ENCODE results near the gene MAST4. TPM values are rescaled to one million over a fixed set of nuclear protein-coding genes. Genes with fewer than 3 reads are reported as not detected.

The MAST4 gene
- total RNA-seq, 4 donors from 2014 or later: 8.2 to 203 (median 35.5) TPM

DNA sequence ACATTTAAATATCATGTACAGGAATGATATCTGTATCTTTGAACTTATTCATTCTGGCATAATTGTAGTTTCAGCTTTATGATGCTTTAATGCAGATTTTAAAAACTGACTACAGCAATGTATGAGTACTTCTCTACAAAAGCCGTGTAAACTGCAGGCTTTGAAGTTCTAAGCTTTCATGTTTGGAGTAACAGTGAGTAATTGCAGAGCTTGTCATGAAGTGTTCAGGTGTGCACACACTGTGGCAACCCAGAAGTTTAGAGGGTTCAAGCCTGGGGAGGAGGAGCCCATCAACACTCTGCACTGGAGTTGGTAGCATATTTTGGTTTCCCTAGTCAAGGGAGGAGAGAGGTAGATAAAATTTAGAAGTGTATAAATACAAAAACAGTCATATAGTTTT is 469.5 kb downstream of the MAST4 start:
- DNase-seq: no peak
- Histone ChIP-seq H3K4me1 (no peaks in the 10 kb centered on the region), H3K36me3 (no peaks in the 10 kb centered on the region), H3K27me3 (no peaks in the 10 kb centered on the region), H3K9me3 (no peaks in the 10 kb centered on the region), H3K27ac (no peak overlapping the region), H3K4me3 (no peak overlapping the region)
- intact Hi-C loops (cut with DNase I; ENCODE audit: low total_unique reads): no loop called here
- TF ChIP-seq, protein P1, sequence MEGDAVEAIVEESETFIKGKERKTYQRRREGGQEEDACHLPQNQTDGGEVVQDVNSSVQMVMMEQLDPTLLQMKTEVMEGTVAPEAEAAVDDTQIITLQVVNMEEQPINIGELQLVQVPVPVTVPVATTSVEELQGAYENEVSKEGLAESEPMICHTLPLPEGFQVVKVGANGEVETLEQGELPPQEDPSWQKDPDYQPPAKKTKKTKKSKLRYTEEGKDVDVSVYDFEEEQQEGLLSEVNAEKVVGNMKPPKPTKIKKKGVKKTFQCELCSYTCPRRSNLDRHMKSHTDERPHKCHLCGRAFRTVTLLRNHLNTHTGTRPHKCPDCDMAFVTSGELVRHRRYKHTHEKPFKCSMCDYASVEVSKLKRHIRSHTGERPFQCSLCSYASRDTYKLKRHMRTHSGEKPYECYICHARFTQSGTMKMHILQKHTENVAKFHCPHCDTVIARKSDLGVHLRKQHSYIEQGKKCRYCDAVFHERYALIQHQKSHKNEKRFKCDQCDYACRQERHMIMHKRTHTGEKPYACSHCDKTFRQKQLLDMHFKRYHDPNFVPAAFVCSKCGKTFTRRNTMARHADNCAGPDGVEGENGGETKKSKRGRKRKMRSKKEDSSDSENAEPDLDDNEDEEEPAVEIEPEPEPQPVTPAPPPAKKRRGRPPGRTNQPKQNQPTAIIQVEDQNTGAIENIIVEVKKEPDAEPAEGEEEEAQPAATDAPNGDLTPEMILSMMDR (IDR thresholded peaks at IDR 0.05): no peak
- TF ChIP-seq POLR2A (IDR thresholded peaks at IDR 0.05): no peak

DNA sequence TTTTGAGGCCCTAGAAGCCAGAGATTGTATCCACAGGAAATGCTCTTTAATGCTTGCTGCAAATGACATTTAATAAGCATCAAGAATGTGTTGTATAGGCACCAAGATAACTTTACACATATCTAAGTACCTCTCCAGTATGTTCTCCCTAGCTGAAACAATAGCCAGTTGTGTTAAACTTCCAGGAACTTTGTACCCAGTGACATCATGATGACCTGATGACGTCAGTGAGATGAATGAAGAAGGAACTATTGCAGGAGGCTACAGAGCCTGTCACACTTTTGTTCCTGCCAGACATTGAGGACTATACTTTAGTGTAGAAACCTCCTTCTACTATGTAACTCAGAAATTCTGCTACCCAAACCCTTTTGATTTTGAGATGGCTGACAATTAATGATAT is 470.6 kb downstream of the MAST4 start:
- intact Hi-C loops (cut with DNase I; ENCODE audit: low total_unique reads): no loop called here
- no peak overlapping the region for H3K27ac ChIP-seq
- no peak overlapping the region for H3K4me3 ChIP-seq
- no peaks in the 10 kb centered on the region for H3K9me3 ChIP-seq
- H3K36me3 ChIP-seq: no peaks in the 10 kb centered on the region
- no peaks in the 10 kb centered on the region for H3K4me1 ChIP-seq
- TF ChIP-seq, protein P1 (IDR thresholded peaks at IDR 0.05): no peak
- TF ChIP-seq POLR2A (IDR thresholded peaks at IDR 0.05): no peak
- DNase-seq: no peak
- no peaks in the 10 kb centered on the region for H3K27me3 ChIP-seq

DNA sequence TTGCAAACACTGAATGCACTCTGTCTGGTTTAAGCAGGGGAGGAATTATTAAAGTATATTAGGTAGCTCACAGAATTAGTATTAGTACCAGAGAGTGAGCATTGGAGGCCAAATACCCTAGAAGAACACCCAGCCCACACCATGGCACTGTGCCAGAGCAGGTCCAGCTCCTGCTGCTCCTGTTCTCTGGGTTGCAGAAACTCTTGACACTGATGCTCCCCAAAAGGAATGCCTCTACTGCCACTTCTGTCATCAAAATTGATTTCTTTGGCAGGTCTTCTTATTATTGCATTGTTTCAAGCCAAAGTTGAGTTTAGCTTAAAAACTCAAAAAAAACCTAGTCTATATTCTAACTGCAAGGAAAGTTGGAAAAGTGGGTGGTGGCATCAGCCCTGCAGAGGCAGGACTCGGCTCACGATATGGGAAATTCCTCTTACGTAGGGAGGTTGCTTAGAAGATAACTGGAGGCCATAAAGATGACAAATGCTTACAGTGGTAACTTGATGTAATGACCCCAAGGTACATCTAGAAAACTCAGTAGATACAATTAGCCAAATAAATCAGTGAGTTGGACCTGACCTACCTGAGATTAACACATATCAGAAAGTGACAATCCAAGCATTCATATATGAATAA is 477.0 kb downstream of the MAST4 start:
- TF ChIP-seq POLR2A (IDR thresholded peaks at IDR 0.05): no peak
- TF ChIP-seq, protein P1 (IDR thresholded peaks at IDR 0.05): no peak
- H3K27ac ChIP-seq: no peak overlapping the region
- no peaks in the 10 kb centered on the region for H3K4me1 ChIP-seq
- H3K9me3 ChIP-seq: no peaks in the 10 kb centered on the region
- intact Hi-C loops (cut with DNase I; ENCODE audit: low total_unique reads): no loop called here
- no peak for DNase-seq
- H3K36me3 ChIP-seq: no peaks in the 10 kb centered on the region
- H3K4me3 ChIP-seq: no peak overlapping the region
- H3K27me3 ChIP-seq: no peaks in the 10 kb centered on the region

DNA sequence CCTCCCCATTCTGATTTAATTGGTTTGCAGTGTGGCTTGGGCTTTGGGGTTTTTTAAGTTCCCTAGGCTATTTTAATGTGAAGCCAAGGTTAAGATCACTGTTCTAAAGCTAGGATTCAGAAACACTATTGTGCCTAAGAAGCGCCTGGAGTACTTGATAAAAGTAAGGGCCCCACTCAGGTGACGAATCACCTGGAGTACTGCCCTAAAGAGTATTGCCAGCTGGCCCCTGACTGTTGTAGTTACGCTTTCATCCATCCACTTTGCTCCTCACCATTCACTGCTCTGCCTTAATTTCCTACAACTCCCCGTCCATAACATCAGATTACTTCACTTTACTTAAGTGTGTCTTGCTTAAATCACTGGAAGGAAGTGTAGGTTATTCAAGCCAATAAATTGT is 481.1 kb downstream of the MAST4 start:
- H3K4me3 ChIP-seq: no peak overlapping the region
- no peak for DNase-seq
- no peaks in the 10 kb centered on the region for H3K9me3 ChIP-seq
- H3K36me3 ChIP-seq: no peaks in the 10 kb centered on the region
- intact Hi-C loops (cut with DNase I; ENCODE audit: low total_unique reads): no loop called here
- H3K27me3 ChIP-seq: no peaks in the 10 kb centered on the region
- H3K27ac ChIP-seq: no peak overlapping the region
- no peaks in the 10 kb centered on the region for H3K4me1 ChIP-seq
- TF ChIP-seq, protein P1 (IDR thresholded peaks at IDR 0.05): no peak
- TF ChIP-seq POLR2A (IDR thresholded peaks at IDR 0.05): no peak

DNA sequence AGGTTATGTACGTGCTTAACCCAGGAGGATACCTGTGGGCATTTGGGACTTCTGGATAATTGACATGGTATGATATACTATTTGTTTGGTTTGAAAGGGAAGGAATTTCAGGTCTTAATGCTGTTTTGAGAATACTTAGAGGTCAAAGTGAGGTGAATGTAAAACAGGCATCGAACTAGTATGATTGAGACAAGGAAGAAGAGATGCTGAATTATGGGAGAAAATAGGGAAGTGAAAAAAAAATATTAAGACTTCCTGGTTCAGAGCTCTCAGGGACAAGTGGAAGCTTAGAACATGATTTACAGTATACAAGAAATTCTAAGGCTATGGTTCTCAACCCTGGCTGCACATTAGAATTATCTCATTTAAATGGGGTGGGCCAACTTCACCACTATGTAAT is 485.1 kb downstream of the MAST4 start:
- no peaks in the 10 kb centered on the region for H3K4me1 ChIP-seq
- intact Hi-C loops (cut with DNase I; ENCODE audit: low total_unique reads): no loop called here
- no peaks in the 10 kb centered on the region for H3K27me3 ChIP-seq
- no peak for TF ChIP-seq POLR2A (IDR thresholded peaks at IDR 0.05)
- TF ChIP-seq, protein P1 (IDR thresholded peaks at IDR 0.05): no peak
- DNase-seq: no peak
- H3K9me3 ChIP-seq: no peaks in the 10 kb centered on the region
- no peaks in the 10 kb centered on the region for H3K36me3 ChIP-seq
- H3K27ac ChIP-seq: no peak overlapping the region
- H3K4me3 ChIP-seq: no peak overlapping the region

Data from uterus (tissue), 4 donors.